ENCODE results near the gene SERGEF. TPM values are rescaled to one million over a fixed set of nuclear protein-coding genes. Genes with fewer than 3 reads are reported as not detected.

The SERGEF gene
- polyA plus RNA-seq, 1 donor from 2014 or later = 68.0 TPM

- H3K4me3 Mint-ChIP-seq = peak overlapping the region in 1 of 4 donors; percentile 17
- no peak overlapping the region for H3K27ac Mint-ChIP-seq
- H3K4me1 Mint-ChIP-seq = peaks cover 0 to 1% (median 0%) of the 10 kb centered on the region in 3 donors
- H3K36me3 Mint-ChIP-seq = no peaks in the 10 kb centered on the region
- H3K9me3 Mint-ChIP-seq = no peaks in the 10 kb centered on the region
- no peaks in the 10 kb centered on the region for H3K27me3 Mint-ChIP-seq
Measured at GRCh38 chr11:17774232-17775034, 238.4 kb downstream of the SERGEF start.

GRCh38 chr11:17773674-17774073 lies 239.2 kb downstream of the SERGEF start:
- no peaks in the 10 kb centered on the region for H3K27me3 Mint-ChIP-seq
- no peaks in the 10 kb centered on the region for H3K36me3 Mint-ChIP-seq
- H3K9me3 Mint-ChIP-seq = no peaks in the 10 kb centered on the region
- no peak overlapping the region for H3K27ac Mint-ChIP-seq
- H3K4me1 Mint-ChIP-seq = no peaks in the 10 kb centered on the region
- H3K4me3 Mint-ChIP-seq = no peak overlapping the region

GRCh38 chr11:17772704-17773600 lies 239.9 kb downstream of the SERGEF start:
- H3K36me3 Mint-ChIP-seq = no peaks in the 10 kb centered on the region
- H3K4me3 Mint-ChIP-seq = no peak overlapping the region
- no peaks in the 10 kb centered on the region for H3K9me3 Mint-ChIP-seq
- H3K4me1 Mint-ChIP-seq = peaks cover 0 to 2% (median 0%) of the 10 kb centered on the region in 3 donors
- no peaks in the 10 kb centered on the region for H3K27me3 Mint-ChIP-seq
- H3K27ac Mint-ChIP-seq = no peak overlapping the region

DNA sequence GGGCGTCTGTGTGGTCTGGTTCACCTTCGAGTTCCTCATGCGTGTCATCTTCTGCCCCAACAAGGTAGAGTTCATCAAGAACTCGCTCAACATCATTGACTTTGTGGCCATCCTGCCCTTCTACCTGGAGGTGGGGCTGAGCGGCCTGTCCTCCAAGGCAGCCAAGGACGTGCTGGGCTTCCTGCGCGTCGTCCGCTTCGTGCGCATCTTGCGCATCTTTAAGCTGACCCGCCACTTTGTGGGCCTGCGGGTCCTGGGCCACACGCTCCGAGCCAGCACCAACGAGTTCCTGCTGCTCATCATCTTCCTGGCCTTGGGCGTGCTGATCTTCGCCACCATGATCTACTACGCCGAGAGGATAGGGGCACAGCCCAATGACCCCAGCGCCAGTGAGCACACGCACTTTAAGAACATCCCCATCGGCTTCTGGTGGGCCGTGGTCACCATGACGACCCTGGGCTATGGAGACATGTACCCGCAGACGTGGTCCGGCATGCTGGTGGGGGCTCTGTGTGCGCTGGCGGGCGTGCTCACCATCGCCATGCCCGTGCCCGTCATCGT lies 240.9 kb downstream of the SERGEF start:
- Mint-ChIP-seq H3K9me3 (no peaks in the 10 kb centered on the region), H3K4me3 (no peak overlapping the region), H3K36me3 (no peaks in the 10 kb centered on the region), H3K27ac (peak overlapping the region in 1 of 3 donors; percentile 32), H3K27me3 (no peaks in the 10 kb centered on the region), H3K4me1 (peaks cover 0 to 2% (median 0%) of the 10 kb centered on the region in 3 donors)

- no peaks in the 10 kb centered on the region for H3K27me3 Mint-ChIP-seq
Measured at GRCh38 chr11:17771415-17771814, 241.4 kb downstream of the SERGEF start.

GRCh38 chr11:17770917-17771316 lies 241.9 kb downstream of the SERGEF start:
- H3K9me3 Mint-ChIP-seq = no peaks in the 10 kb centered on the region
- no peak overlapping the region for H3K27ac Mint-ChIP-seq
- H3K36me3 Mint-ChIP-seq = no peaks in the 10 kb centered on the region
- peak overlapping the region in 1 of 4 donors; percentile 56 for H3K4me3 Mint-ChIP-seq
- peaks cover 0 to 2% (median 0%) of the 10 kb centered on the region in 3 donors for H3K4me1 Mint-ChIP-seq
- H3K27me3 Mint-ChIP-seq = no peaks in the 10 kb centered on the region

More at GRCh38 chr11:17771415-17771814, 241.4 kb downstream of the SERGEF start:
- Mint-ChIP-seq H3K36me3 (no peaks in the 10 kb centered on the region), H3K27ac (no peak overlapping the region), H3K4me1 (peaks cover 0 to 2% (median 0%) of the 10 kb centered on the region in 3 donors), H3K4me3 (no peak overlapping the region), H3K9me3 (no peaks in the 10 kb centered on the region)

- no peaks in the 10 kb centered on the region for H3K36me3 Mint-ChIP-seq
- H3K4me1 Mint-ChIP-seq = peaks cover 0 to 2% (median 0%) of the 10 kb centered on the region in 3 donors
- H3K27ac Mint-ChIP-seq = no peak overlapping the region
- no peak overlapping the region for H3K4me3 Mint-ChIP-seq
- H3K27me3 Mint-ChIP-seq = no peaks in the 10 kb centered on the region
- no peaks in the 10 kb centered on the region for H3K9me3 Mint-ChIP-seq
Measured at GRCh38 chr11:17770048-17770652, 242.7 kb downstream of the SERGEF start.

DNA sequence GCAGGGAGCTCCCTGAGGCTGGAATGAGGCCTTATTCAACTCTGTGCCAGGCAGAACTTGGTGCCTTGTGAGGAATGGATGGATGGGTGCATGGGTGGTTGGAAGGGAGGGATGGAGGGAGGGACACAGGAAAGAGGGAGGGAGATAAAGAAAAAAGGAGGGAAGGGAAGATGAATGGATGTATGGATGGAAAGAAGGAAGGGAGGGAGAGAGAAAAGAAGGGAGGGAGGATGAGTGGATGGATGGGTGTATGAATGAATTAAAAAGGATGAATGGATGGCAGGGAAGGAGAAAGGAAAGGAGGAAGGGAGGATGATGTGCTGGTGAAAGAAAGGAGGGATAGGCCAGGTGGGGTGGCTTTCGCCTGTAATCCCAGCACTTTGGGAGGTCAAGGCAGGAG lies 243.6 kb downstream of the SERGEF start:
- H3K36me3 Mint-ChIP-seq = no peaks in the 10 kb centered on the region
- peaks cover 2% of the 10 kb centered on the region for H3K27me3 Mint-ChIP-seq
- peaks cover 0 to 2% (median 0%) of the 10 kb centered on the region in 3 donors for H3K4me1 Mint-ChIP-seq
- H3K4me3 Mint-ChIP-seq = no peak overlapping the region
- no peak overlapping the region for H3K27ac Mint-ChIP-seq
- no peaks in the 10 kb centered on the region for H3K9me3 Mint-ChIP-seq

- no peaks in the 10 kb centered on the region for H3K9me3 Mint-ChIP-seq
- no peaks in the 10 kb centered on the region for H3K36me3 Mint-ChIP-seq
- H3K4me3 Mint-ChIP-seq = no peak overlapping the region
Measured at GRCh38 chr11:17768547-17768946, 244.3 kb downstream of the SERGEF start.

DNA sequence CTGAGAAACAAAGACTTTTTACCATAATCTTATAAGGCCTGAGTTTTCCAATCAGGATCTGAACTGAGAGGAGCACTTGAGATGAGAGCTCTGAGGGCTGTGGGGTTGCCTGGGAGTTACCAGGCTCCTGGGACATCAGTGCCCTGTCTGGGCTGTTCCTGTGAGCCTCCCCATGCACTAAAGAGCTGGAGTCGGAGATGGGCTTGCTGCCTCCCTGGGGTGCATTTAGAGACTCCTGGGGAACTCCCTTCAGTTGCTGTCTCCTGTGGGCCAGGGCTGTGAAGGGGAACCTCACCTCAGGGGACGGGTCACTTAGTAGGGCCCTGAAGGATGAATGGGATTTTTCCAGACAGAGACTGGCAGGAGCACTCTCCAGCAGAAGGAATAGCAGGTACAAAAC lies 244.9 kb downstream of the SERGEF start:
- peaks cover 0 to 2% (median 0%) of the 10 kb centered on the region in 3 donors for H3K4me1 Mint-ChIP-seq
- no peaks in the 10 kb centered on the region for H3K9me3 Mint-ChIP-seq
- H3K4me3 Mint-ChIP-seq = no peak overlapping the region
- no peaks in the 10 kb centered on the region for H3K36me3 Mint-ChIP-seq
- peaks cover 2% of the 10 kb centered on the region for H3K27me3 Mint-ChIP-seq
- no peak overlapping the region for H3K27ac Mint-ChIP-seq

More at GRCh38 chr11:17768547-17768946, 244.3 kb downstream of the SERGEF start:
- Mint-ChIP-seq H3K27ac (no peak overlapping the region), H3K4me1 (peaks cover 0 to 2% (median 0%) of the 10 kb centered on the region in 3 donors), H3K27me3 (peaks cover 2% of the 10 kb centered on the region)

GRCh38 chr11:17767301-17767885 lies 245.5 kb downstream of the SERGEF start:
- no peaks in the 10 kb centered on the region for H3K36me3 Mint-ChIP-seq
- no peak overlapping the region for H3K4me3 Mint-ChIP-seq
- H3K9me3 Mint-ChIP-seq = no peaks in the 10 kb centered on the region
- no peak overlapping the region for H3K27ac Mint-ChIP-seq
- peaks cover 2% of the 10 kb centered on the region for H3K27me3 Mint-ChIP-seq
- H3K4me1 Mint-ChIP-seq = peaks cover 0 to 2% (median 0%) of the 10 kb centered on the region in 3 donors

- peaks cover 0 to 2% (median 0%) of the 10 kb centered on the region in 3 donors for H3K4me1 Mint-ChIP-seq
- no peak overlapping the region for H3K4me3 Mint-ChIP-seq
- no peaks in the 10 kb centered on the region for H3K36me3 Mint-ChIP-seq
- H3K9me3 Mint-ChIP-seq = no peaks in the 10 kb centered on the region
- H3K27ac Mint-ChIP-seq = no peak overlapping the region
- H3K27me3 Mint-ChIP-seq = peaks cover 2% of the 10 kb centered on the region
Measured at GRCh38 chr11:17766590-17766989, 246.3 kb downstream of the SERGEF start.

DNA sequence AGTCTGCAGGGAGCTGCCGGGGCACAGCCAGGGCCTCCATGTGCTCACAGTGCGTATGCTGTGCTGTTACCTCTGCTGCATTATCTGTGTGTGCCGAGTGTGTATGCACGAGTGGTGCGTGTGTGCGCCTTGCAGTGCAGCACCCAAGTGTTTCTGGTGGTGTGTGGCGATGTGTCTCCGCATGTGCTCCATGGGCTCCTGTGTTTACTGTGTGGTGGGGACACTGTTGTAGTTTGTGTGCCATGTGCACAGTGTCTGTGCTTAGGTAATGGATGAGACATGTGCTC lies 246.8 kb downstream of the SERGEF start:
- peaks cover 2% of the 10 kb centered on the region for H3K27me3 Mint-ChIP-seq
- no peaks in the 10 kb centered on the region for H3K36me3 Mint-ChIP-seq
- no peak overlapping the region for H3K4me3 Mint-ChIP-seq
- H3K4me1 Mint-ChIP-seq = peaks cover 0 to 2% (median 0%) of the 10 kb centered on the region in 3 donors
- H3K27ac Mint-ChIP-seq = no peak overlapping the region
- no peaks in the 10 kb centered on the region for H3K9me3 Mint-ChIP-seq

DNA sequence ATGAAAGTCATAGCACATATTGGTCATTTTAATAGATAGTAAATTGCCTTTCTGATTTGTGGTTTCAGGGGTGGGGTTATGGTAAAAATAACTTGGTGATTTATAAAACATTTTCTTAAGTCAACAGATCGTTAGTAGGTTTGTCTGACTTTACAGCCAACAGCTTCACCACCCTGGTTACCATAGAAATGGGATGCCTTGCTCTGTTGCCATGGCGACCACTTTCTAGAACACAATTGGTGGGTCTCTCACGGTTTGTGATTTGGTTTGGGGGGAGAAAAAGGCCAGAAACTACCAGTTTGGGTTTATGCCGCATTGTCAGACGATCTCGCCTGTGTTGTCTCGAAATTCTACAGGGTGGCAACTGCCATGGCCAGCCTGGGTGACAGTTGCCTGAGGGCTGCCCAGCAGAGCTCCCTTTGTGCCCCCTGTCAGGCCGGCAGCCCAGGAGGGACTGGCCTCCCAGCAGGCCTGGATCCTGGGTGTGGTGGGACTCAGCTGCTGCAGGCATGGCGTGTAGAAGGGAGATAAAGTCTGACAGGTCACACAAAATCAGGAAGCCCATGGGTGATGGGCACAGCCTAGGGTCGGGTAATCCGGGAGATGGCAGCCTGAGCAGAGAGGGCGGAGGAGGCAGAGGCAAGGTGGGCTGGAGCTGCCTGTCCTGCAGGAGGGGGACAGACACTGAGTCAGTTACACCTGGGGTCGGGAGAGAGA lies 247.3 kb downstream of the SERGEF start:
- Mint-ChIP-seq H3K4me1 (peaks cover 0 to 2% (median 0%) of the 10 kb centered on the region in 3 donors), H3K4me3 (no peak overlapping the region), H3K36me3 (no peaks in the 10 kb centered on the region), H3K27ac (no peak overlapping the region), H3K27me3 (peaks cover 2% of the 10 kb centered on the region), H3K9me3 (no peaks in the 10 kb centered on the region)
